GM18498 (cell line): ENCODE measurements around the gene TSPAN14.
A peak's percentile ranks its signal among the peaks of the same experiment; 100 is the strongest.
"Not testable (repeated sequence)": the region's sequence is repeated elsewhere in the genome, so short reads cannot be mapped to it uniquely, and the experiment has no call there.

Experiments
- ATAC-seq: cut with Tn5 transposase; IDR thresholded peaks from one replicate; pipeline ENCODE4 v1.9.1; 2021; ENCODE audit warnings: mild to moderate bottlenecking, moderate library complexity; ENCODE audit not compliant: unreplicated experiment

The TSPAN14 gene

GRCh38 chr10:80539421-80540031 lies 85.4 kb downstream of the TSPAN14 start:
- ATAC-seq: peak; percentile 30

- ATAC-seq: no peak
Observed at GRCh38 chr10:80540136-80540535, 86.0 kb downstream of the TSPAN14 start.

GRCh38 chr10:80540618-80540980 lies 86.5 kb downstream of the TSPAN14 start:
- ATAC-seq: no peak

- peak; percentile 55 for ATAC-seq
Observed at GRCh38 chr10:80540981-80541750, 87.1 kb downstream of the TSPAN14 start.

- ATAC-seq: no peak
Observed at GRCh38 chr10:80542053-80542452, 87.9 kb downstream of the TSPAN14 start.

GRCh38 chr10:80542652-80543318 lies 88.7 kb downstream of the TSPAN14 start:
- ATAC-seq: no peak

GRCh38 chr10:80543319-80543672 lies 89.2 kb downstream of the TSPAN14 start:
- ATAC-seq: not testable (repeated sequence)

- no peak for ATAC-seq
Observed at GRCh38 chr10:80544316-80544953, 90.3 kb downstream of the TSPAN14 start.

GRCh38 chr10:80545258-80545881 lies 91.3 kb downstream of the TSPAN14 start:
- no peak for ATAC-seq

- no peak for ATAC-seq
Observed at GRCh38 chr10:80552151-80552646, 98.1 kb downstream of the TSPAN14 start.

GRCh38 chr10:80553436-80553835 lies 99.3 kb downstream of the TSPAN14 start:
- no peak for ATAC-seq

GRCh38 chr10:80554050-80554449 lies 99.9 kb downstream of the TSPAN14 start:
- ATAC-seq: no peak

- ATAC-seq: no peak
Observed at GRCh38 chr10:80555415-80555814, 101.3 kb downstream of the TSPAN14 start.

- no peak for ATAC-seq
Observed at GRCh38 chr10:80561950-80562349, 107.8 kb downstream of the TSPAN14 start.

GRCh38 chr10:80567292-80567691 lies 113.2 kb downstream of the TSPAN14 start:
- no peak for ATAC-seq

- ATAC-seq: no peak
Observed at GRCh38 chr10:80569131-80569895, 115.2 kb downstream of the TSPAN14 start.

- no peak for ATAC-seq
Observed at GRCh38 chr10:80571352-80571751, 117.2 kb downstream of the TSPAN14 start.

- ATAC-seq: no peak
Observed at GRCh38 chr10:80579181-80579763, 125.2 kb downstream of the TSPAN14 start.

- ATAC-seq: no peak
Observed at GRCh38 chr10:80579849-80580637, 125.9 kb downstream of the TSPAN14 start.
